SK-N-SH treated with all-trans-retinoic acid at 6 μM for 48 hours (cell line): ENCODE data around the gene RNF144B.
"Not testable (repeated sequence)": the region's sequence is repeated elsewhere in the genome, so short reads cannot be mapped to it uniquely, and the experiment has no call there.

Experiments used
- ATAC-seq: fragments of 200-7000 bp; cut with Tn5 transposase; 3 replicates; pipeline ENCODE4 v1.9.1; 2020; ENCODE audit warnings: mild to moderate bottlenecking, moderate library complexity
- ARNTL ChIP-seq: fragments of 450-650 bp; formaldehyde crosslinking; IDR thresholded peaks from 2 replicates; pipeline ENCODE4 v1.5.0; 2020; ENCODE audit warnings: low read depth, mild to moderate bottlenecking, moderate library complexity, borderline replicate concordance
- BACH2 ChIP-seq: fragments of 250-450 bp; sonication (Bioruptor Pico); IDR thresholded peaks from 2 replicates; pipeline ENCODE4 v1.9.0; 2021; ENCODE audit warnings: mild to moderate bottlenecking, borderline replicate concordance
- CREB5 ChIP-seq: fragments of 250-450 bp; sonication (Bioruptor Pico); IDR thresholded peaks from 2 replicates; pipeline ENCODE4 v1.5.1; 2020; ENCODE audit warnings: low read depth, mild to moderate bottlenecking, moderate library complexity
- CSDC2 ChIP-seq: fragments of 250-450 bp; sonication (Bioruptor Pico); IDR thresholded peaks from 2 replicates; pipeline ENCODE4 v1.5.0; 2020; ENCODE audit warnings: mild to moderate bottlenecking, moderate library complexity
- CSRNP3 ChIP-seq: fragments of 250-450 bp; sonication (Bioruptor Pico); IDR thresholded peaks from 2 replicates; pipeline ENCODE4 v1.5.1; 2021; ENCODE audit warnings: mild to moderate bottlenecking, moderate library complexity
- ESRRG ChIP-seq: fragments of 250-450 bp; sonication (Bioruptor Pico); IDR thresholded peaks from 2 replicates; pipeline ENCODE4 v1.6.1; 2021; ENCODE audit warnings: mild to moderate bottlenecking
- GLIS3 ChIP-seq: fragments of 250-450 bp; sonication (Bioruptor Pico); IDR thresholded peaks from 2 replicates; pipeline ENCODE4 v1.5.0; 2020; ENCODE audit warnings: mild to moderate bottlenecking, moderate library complexity
- ISL1 ChIP-seq: fragments of 250-450 bp; sonication (Bioruptor Pico); IDR thresholded peaks from 2 replicates; pipeline ENCODE4 v2.1.2; 2022; ENCODE audit warnings: mild to moderate bottlenecking, moderate library complexity
- OSR1 ChIP-seq: fragments of 250-450 bp; sonication (Bioruptor Pico); IDR thresholded peaks from 2 replicates; pipeline ENCODE4 v1.8.0; 2022; ENCODE audit warnings: moderate library complexity, mild to moderate bottlenecking, inconsistent platforms
- PATZ1 ChIP-seq: fragments of 250-450 bp; sonication (Bioruptor Pico); IDR thresholded peaks from 2 replicates; pipeline ENCODE4 v1.8.0; 2020; ENCODE audit warnings: mild to moderate bottlenecking, moderate library complexity, borderline replicate concordance
- RARB ChIP-seq: fragments of 250-450 bp; sonication (Bioruptor Pico); IDR thresholded peaks from 2 replicates; pipeline ENCODE4 v1.8.0; 2021; ENCODE audit warnings: mild to moderate bottlenecking, moderate library complexity
- TOX ChIP-seq: fragments of 250-450 bp; sonication (Bioruptor Pico); IDR thresholded peaks from 2 replicates; pipeline ENCODE4 v1.8.0; 2021; ENCODE audit warnings: mild to moderate bottlenecking, moderate library complexity, borderline replicate concordance
- ZC3H10 ChIP-seq: fragments of 250-450 bp; sonication (Bioruptor Pico); IDR thresholded peaks from 2 replicates; pipeline ENCODE4 v1.5.1; 2021; ENCODE audit warnings: mild to moderate bottlenecking, moderate library complexity
- ZFP3 ChIP-seq: fragments of 250-450 bp; sonication (Bioruptor Pico); IDR thresholded peaks from 2 replicates; pipeline ENCODE4 v1.5.0; 2020; ENCODE audit warnings: mild to moderate bottlenecking, moderate library complexity
- ZFP30 ChIP-seq: fragments of 450-650 bp; formaldehyde crosslinking; IDR thresholded peaks from 2 replicates; pipeline ENCODE4 v1.5.0; 2022; ENCODE audit warnings: mild to moderate bottlenecking, moderate library complexity
- ZNF565 ChIP-seq: fragments of 450-650 bp; formaldehyde crosslinking; conservative IDR thresholded peaks from 2 replicates; pipeline ENCODE4 v1.5.0; 2020; ENCODE audit warnings: low read depth, mild to moderate bottlenecking, moderate library complexity
- ZNF70 ChIP-seq: fragments of 450-650 bp; formaldehyde crosslinking; IDR thresholded peaks from 2 replicates; pipeline ENCODE4 v1.5.0; 2020; ENCODE audit warnings: mild to moderate bottlenecking, moderate library complexity
- ZNF8 ChIP-seq: fragments of 450-650 bp; formaldehyde crosslinking; IDR thresholded peaks from 2 replicates; pipeline ENCODE4 v1.5.0; 2020; ENCODE audit warnings: mild to moderate bottlenecking, moderate library complexity

The RNF144B gene

GRCh38 chr6:18392346-18392877 lies 5.3 kb downstream of the RNF144B start:
- no peak for ATAC-seq
- TF ChIP-seq ZNF70 (CRISPR knock-in tag) (no peak), ZFP3 (CRISPR knock-in tag) (no peak), ZNF8 (CRISPR knock-in tag) (no peak)

GRCh38 chr6:18393698-18394097 lies 6.5 kb downstream of the RNF144B start:
- ATAC-seq, result no peak
- TF ChIP-seq CSDC2, result no peak
- TF ChIP-seq, all 23 proteins: peak for 0

- peak; percentile 35 for ATAC-seq
- TF ChIP-seq ISL1 (CRISPR knock-in tag) (no peak), ZNF565 (CRISPR knock-in tag) (no peak), ESRRG (CRISPR knock-in tag) (no peak), TOX (CRISPR knock-in tag) (no peak), CREB5 (CRISPR knock-in tag) (no peak), ARNTL (CRISPR knock-in tag) (no peak), CSRNP3 (CRISPR knock-in tag) (no peak), ZFP3 (CRISPR knock-in tag) (no peak), PATZ1 (CRISPR knock-in tag) (no peak), RARB (CRISPR knock-in tag) (no peak), OSR1 (CRISPR knock-in tag) (no peak), ZC3H10 (CRISPR knock-in tag) (no peak), BACH2 (CRISPR knock-in tag) (no peak), ZNF70 (CRISPR knock-in tag) (no peak)
- TF ChIP-seq, all 23 proteins: peak for 0
Measured at GRCh38 chr6:18395177-18395855, 8.2 kb downstream of the RNF144B start.

GRCh38 chr6:18395856-18396197 lies 8.7 kb downstream of the RNF144B start:
- ATAC-seq, result peak; percentile 59
- TF ChIP-seq CSDC2, result no peak
- no peak for TF ChIP-seq PATZ1 (CRISPR knock-in tag)
- TF ChIP-seq GLIS3 (CRISPR knock-in tag), result no peak

GRCh38 chr6:18397701-18398100 lies 10.6 kb downstream of the RNF144B start:
- ATAC-seq, result no peak
- no peak for TF ChIP-seq ZFP3 (CRISPR knock-in tag)
- no peak for TF ChIP-seq ZNF70 (CRISPR knock-in tag)
- no peak for TF ChIP-seq CSRNP3 (CRISPR knock-in tag)
- TF ChIP-seq ZFP30 (CRISPR knock-in tag), result no peak
- TF ChIP-seq, all 23 proteins: peak for 0

GRCh38 chr6:18398225-18398624 lies 11.1 kb downstream of the RNF144B start:
- ATAC-seq, result not testable (repeated sequence)
